NCI-H2227 treated with DMSO at 0.1 percent for 48 hours (cell line): ENCODE results near the gene EYA3.
"Not testable (repeated sequence)": the region's sequence is repeated elsewhere in the genome, so short reads cannot be mapped to it uniquely, and the experiment has no call there.

Experiments used
- DNase-seq: peaks from one replicate; lab custom pipeline; 2025; lab: John Stamatoyannopoulos, UW

EYA3 gene

GRCh38 chr1:28028873-28029654 lies 59.3 kb downstream of the EYA3 start:
- DNase-seq = no peak

GRCh38 chr1:28027660-28028059 lies 60.8 kb downstream of the EYA3 start:
- DNase-seq = no peak

DNA sequence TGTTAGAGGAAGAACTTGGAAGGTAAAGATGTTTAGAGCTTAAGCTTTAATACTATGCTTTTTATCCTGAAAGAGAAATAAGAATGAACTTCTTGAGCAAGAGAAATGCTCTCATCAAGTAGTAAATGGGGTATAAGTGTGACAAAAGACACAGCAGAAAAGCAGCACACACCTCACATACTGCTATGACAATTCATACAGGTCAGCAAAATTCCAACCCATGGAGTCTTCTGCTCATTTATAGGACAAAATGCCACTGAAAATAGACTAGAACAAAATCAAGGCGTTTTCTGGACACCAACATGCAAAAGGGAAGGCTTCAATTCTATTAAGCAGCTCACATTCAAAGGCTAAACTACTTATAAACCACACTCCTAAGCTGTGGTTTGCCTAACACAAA lies 61.2 kb downstream of the EYA3 start:
- DNase-seq = no peak

DNA sequence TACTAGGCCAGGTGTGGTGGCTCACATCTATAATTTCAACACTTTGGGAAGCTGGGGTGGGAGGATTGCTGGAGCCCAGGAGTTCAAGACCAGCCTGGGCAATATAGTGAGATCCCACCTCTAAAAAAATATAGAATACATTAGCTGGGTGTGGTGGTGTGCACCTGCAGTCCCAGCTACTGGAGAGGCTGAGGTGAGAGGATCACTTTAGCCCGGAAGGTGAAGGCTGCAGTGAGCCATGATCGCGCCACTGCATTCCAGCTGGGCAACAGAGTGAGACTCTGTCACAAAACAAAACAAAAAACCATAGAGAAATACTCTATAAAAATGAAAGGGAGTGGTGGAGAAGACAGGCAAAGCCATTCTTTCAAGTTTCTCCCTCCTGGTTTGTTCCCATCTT lies 62.1 kb downstream of the EYA3 start:
- DNase-seq = no peak

DNA sequence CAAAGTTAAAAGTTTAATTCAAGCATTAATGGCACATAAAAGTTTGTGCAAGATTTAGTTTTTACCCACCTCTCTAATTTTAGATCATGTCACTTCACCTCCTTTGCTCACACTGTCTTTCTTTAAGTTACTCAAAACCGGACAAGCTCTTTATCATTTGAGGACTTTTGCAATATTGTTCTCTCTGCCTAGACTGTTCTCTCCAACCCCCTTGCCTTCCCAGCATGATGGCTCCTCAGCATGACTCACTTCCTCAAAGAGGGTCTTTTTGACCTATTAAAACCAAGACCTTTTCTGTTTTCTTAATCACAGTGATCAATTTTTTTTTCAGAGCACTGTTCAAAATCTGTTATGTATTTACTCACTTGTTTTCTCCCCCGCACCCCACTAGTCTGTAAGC lies 67.3 kb downstream of the EYA3 start:
- DNase-seq = no peak

DNA sequence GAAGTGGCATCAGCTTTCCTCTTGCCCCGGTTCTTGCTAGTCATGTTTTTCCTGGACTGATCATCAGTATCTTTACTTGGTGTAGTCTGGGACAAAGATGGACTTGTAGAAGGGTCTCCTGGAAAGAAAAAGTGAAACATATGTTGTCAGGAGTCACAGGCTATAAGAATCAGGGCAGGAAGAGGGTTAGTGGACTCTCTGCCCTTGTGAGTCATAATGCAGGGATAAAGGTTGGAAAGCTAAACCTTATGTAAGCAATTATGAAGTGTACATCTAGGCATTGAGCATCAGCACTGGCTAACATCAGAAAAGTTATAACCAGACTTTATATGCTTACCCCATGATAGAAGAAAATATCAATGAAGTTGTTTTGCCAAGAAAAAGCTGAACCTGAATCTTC lies 77.4 kb downstream of the EYA3 start:
- no peak for DNase-seq

- DNase-seq = not testable (repeated sequence)
Observed at GRCh38 chr1:28003117-28003516, 85.3 kb downstream of the EYA3 start.

DNA sequence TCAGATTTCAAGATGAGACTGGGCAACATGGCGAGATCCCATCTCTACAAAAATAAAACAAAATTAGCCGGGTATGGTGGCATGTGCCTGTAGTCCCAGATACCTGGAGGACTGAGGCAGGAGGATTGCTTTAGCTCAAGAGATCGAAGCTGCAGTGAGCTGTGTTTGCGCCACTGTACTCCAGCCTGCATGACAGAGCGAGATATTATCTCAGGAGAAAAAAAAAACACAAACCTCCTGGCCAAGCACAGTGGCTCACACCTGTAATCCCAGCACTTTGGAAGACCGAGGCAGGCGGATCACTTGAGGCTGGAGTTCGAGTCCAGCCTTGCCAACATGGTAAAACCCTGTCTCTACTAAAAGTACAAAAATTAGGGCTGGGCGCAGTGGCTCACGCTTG lies 85.8 kb downstream of the EYA3 start:
- no peak for DNase-seq

DNA sequence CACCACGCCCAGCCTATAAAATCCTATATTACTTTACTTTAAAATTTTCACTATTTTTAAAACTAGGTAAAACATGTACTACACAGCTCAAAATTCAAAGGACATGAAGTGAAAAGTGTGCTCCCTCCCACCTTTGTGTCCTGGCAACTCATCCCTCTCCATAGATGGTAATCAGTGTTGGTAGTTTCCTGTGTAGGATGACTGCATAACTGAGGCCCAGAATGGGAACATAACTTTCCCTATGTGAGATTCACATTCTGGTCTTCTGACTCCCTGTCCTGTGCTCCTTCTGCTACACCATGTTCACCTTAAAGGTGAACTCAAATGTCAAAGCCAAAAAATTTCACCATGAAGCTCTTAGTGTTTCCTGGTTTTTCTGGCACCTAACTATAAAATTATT lies 89.4 kb downstream of the EYA3 start:
- DNase-seq = no peak

GRCh38 chr1:27994526-27994925 lies 93.9 kb downstream of the EYA3 start:
- not testable (repeated sequence) for DNase-seq

DNA sequence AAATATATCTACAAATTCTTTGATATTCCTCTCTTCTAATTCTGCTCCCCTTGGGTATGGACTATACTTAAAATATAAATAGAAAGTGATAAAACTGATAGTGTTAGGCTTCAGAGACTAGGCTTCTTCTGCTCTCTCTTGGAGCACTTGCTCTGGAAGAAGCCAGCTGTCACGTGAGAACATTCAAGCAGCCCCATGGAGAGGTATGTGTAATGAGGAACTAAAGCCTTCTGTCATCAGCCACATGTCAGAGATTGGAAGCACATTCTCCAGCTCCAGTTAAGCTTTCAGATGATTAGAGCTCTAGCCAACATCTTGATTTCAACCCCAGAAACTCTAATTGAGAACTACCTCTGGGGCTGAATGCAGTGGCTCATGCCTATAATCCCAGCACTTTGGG lies 94.3 kb downstream of the EYA3 start:
- DNase-seq = no peak

DNA sequence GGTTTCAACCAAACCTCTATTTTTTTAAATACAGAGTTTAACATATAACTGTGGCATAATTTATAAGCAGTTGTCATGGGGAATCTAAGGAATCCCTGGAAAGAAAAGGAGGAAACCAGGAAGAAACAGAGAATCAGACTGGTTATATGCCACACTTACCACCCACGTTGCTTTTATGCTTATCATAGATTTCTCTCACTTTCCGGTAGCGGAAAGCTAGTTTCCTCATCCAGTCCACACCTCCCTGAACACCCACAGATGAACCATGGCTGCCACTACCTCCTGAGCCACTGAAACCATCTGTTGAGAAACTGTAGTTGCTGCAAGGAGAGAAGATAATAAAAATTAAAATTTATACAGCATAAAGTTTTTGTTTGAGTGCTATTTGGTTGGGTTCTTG lies 95.2 kb downstream of the EYA3 start:
- DNase-seq = no peak

DNA sequence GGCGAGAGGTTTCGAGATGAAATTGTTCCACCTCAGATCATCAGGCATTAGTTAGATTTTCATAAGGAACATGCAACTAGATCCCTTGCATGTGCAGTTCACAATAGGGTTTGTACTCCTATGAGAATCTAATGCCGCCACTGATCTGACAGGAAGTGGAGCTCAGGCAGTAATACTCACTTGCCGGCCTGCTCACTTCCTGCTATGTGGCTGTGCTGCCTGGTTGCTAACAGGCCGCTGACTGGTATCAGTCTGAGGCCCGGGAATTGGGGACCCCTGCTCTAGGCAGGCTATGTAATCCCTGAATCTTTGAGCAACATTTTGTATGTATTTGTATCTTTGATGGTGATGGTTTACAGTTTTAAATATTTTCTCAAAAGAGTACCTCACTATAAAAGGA lies 96.1 kb downstream of the EYA3 start:
- DNase-seq = no peak

- DNase-seq = no peak
Observed at GRCh38 chr1:27990920-27991537, 97.4 kb downstream of the EYA3 start.

DNA sequence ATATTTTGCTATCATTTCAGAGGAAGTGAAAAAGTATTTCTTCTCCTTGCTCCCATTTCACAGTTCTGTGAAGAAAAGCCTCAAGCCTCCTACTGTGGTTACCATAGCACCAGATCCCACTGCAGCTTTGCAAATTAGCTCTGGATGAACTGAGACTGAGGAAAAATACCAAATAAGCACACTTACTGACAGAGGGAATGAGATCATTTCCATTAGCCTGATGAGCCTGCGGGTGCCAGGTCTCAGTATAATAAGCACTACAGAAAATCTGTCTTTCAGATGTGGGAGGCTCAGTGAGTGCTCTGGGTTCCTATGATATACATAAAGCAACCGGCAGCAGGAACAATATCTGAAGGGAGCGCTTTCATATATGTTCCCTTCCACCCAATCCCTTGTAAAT lies 107.3 kb downstream of the EYA3 start:
- no peak for DNase-seq

- DNase-seq = no peak
Observed at GRCh38 chr1:27980216-27980845, 108.1 kb downstream of the EYA3 start.

GRCh38 chr1:27979859-27980201 lies 108.6 kb downstream of the EYA3 start:
- no peak for DNase-seq

DNA sequence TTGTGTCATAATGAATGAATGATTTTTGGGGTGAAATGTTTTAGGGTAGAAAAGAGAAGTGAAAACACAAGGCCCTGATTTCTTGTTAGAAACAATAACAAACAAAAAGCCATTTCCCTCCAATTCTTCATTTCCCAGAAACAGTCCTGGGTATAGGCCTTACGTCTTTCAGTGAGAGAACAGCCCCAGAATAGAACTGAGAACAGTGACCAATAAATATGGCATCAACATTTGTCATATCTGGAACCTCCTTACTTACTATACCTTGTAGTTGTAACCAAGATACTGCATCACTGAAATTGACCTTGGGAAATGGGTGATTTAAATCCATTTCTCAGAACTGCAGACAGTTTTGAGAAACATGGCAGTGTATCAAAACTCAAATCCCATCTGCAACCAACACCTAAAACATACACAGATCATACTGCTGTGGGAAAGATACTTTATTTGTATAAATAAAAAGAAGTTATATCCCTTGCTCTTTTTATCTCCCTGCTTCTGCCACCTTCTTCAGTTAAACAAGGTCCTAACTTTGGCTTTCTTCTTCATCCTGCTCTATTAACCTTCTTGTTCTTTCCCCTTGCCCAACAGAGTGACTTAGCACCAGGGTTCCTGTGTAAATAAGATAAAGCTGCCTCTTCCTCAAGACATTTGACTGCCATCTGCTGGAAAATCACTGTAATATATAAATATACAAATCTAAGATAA lies 109.1 kb downstream of the EYA3 start:
- DNase-seq = peak; percentile 56

DNA sequence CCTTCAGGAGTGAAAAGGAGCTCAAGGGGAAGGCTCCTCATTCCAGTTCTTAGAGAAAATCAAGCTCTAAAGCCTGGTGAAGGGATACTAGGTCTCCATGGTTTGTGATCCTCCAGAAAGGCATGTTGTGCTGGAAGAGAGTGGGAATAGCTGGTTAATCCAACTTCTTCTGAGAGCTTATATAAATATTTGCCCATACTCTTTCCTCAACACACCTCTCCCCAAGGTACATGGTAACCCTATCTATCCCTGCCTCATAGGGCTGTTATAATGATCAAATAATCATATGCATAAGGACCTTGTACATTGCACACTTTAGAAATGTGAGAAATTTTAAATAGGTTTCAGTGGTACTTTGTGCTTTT lies 114.0 kb downstream of the EYA3 start:
- DNase-seq = no peak

- DNase-seq = no peak
Observed at GRCh38 chr1:27973771-27974416, 114.5 kb downstream of the EYA3 start.

DNA sequence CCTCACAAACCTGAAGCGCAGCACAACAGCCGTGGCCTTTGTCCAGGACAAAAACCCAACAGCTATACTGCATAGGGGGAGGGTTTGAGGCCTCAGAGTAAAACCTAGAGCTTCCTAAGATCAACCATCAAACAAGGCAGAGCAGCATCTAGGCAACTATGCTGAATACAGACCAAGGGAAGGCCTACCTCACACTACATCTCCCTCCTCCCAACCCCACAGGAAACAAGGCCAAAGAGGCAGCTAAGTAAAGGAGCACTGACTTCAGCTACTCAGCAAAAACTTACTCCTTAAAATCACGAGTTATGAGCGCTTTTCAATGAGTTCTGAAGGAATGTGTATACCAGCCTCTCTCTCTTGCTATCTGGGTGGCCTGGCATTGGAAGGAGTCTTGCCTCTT lies 116.3 kb downstream of the EYA3 start:
- DNase-seq = no peak

GRCh38 chr1:27971674-27972073 lies 116.7 kb downstream of the EYA3 start:
- DNase-seq = peak; percentile 98

GRCh38 chr1:27970401-27970800 lies 118.0 kb downstream of the EYA3 start:
- no peak for DNase-seq
